Immature natural killer cell (primary cell): ENCODE results near the gene RPL37A. TPM values are rescaled to one million over a fixed set of nuclear protein-coding genes. Genes with fewer than 3 reads are reported as not detected.
"Not testable (repeated sequence)": the region's sequence is repeated elsewhere in the genome, so short reads cannot be mapped to it uniquely, and the experiment has no call there.

Experiments
- DNase-seq, 3 donors: peaks; one replicate each; pipeline ENCODE4 v3.0.0; 2022; ENCODE audit warnings: mixed read lengths in 1 of 3
- H3K27ac Mint-ChIP-seq, 6 donors: one replicate each; pipeline ENCODE4 v1.8.0; 2020; ENCODE audit warnings: mixed read lengths in 6 of 6, mild to moderate bottlenecking in 5 of 6, inconsistent platforms in 4 of 6, moderate library complexity in 3 of 6
- H3K27me3 Mint-ChIP-seq, 3 donors: one replicate each; pipeline ENCODE4 v1.8.0; 2020 to 2021; ENCODE audit warnings: low read depth in 3 of 3, mild to moderate bottlenecking in 3 of 3, mixed read lengths in 3 of 3, moderate library complexity in 3 of 3, inconsistent platforms in 1 of 3
- H3K36me3 Mint-ChIP-seq, 3 donors: one replicate each; pipeline ENCODE4 v1.8.0; 2020; ENCODE audit warnings: mixed read lengths in 3 of 3, inconsistent platforms in 2 of 3, mild to moderate bottlenecking in 2 of 3
- H3K4me1 Mint-ChIP-seq, 2 donors: one replicate each; pipeline ENCODE4 v1.8.0; 2020; ENCODE audit warnings: inconsistent platforms in 2 of 2, mild to moderate bottlenecking in 2 of 2, mixed read lengths in 2 of 2, moderate library complexity in 1 of 2
- H3K4me3 Mint-ChIP-seq, 5 donors: one replicate each; pipeline ENCODE4 v1.8.0; 2020; ENCODE audit warnings: mild to moderate bottlenecking in 5 of 5, mixed read lengths in 5 of 5, inconsistent platforms in 3 of 5, moderate library complexity in 3 of 5
- H3K9me3 Mint-ChIP-seq, 6 donors: one replicate each; pipeline ENCODE4 v1.8.0; 2020; ENCODE audit warnings: mild to moderate bottlenecking in 6 of 6, mixed read lengths in 6 of 6, inconsistent platforms in 4 of 6, moderate library complexity in 3 of 6
- polyA plus RNA-seq, 3 donors: library from polyadenylated mRNA; unstranded; fragments of 300-500 nt; fragmentation: Illumina TruSeq; gene quantifications; one replicate each; pipeline ENCODE4 v1.2.3, GENCODE V29; 2021

RPL37A gene
- polyA plus RNA-seq, 3 donors from 2014 or later: 866 to 2,929 (median 2,010) TPM

DNA sequence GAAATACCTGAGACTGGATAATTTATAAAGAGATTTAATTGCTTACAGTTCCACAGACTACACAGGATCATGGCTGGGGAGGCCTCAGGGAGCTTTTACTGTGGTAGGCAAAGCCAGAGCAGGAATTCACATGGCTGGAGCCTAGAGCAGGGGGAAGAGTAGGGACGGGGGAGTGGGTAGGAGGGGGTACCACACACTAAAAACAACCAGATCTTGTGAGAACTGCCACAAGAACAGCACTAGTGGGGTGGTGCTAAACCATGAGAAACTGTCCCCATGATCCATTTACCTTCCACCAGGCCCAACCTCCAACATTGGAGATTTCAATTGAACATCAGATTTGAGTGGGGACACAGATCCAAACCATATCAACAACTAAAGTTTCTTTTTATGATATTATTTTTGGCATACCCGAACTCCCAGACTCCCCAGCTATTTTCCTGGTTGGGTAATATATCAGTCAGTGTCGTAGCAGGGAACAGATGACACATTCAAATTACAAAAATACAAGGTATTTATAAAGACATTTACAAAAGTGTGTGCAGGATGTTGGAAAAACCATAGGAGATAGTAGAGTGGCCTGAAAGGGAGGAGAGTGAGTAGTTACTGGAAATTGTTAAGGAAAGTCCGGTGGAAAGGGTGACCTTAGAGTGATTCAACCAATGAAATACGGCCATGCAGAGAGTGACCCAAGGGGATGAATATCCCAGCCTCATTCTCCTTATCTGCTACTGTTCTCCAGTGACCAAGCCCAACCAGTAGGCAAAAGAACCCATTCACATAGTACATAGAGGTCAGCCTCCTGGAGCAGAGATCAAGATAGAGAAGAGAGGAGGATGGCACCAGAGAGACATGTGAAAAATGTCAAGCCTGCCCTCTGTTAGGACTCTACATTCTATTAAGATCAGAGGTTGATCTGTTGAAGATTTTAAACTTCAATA, 8.8 kb downstream of the RPL37A start:
- no peak for DNase-seq
- Mint-ChIP-seq H3K36me3 (peaks cover 4 to 24% (median 8%) of the 10 kb centered on the region in 3 donors), H3K27me3 (no peaks in the 10 kb centered on the region)

GRCh38 chr2:216508229-216508628, 9.6 kb downstream of the RPL37A start:
- peaks cover 0 to 18% (median 8%) of the 10 kb centered on the region in 3 donors for H3K36me3 Mint-ChIP-seq
- H3K9me3 Mint-ChIP-seq: no peaks in the 10 kb centered on the region
- DNase-seq: no peak
- peaks cover 7 to 16% of the 10 kb centered on the region in 2 donors for H3K4me1 Mint-ChIP-seq
- no peak overlapping the region for H3K4me3 Mint-ChIP-seq
- peak overlapping the region in 1 of 6 donors; percentile 33 for H3K27ac Mint-ChIP-seq
- H3K27me3 Mint-ChIP-seq: no peaks in the 10 kb centered on the region

More for the DNA sequence above, 8.8 kb downstream of the RPL37A start:
- H3K4me3 Mint-ChIP-seq: no peak overlapping the region
- H3K4me1 Mint-ChIP-seq: peaks cover 10 to 21% of the 10 kb centered on the region in 2 donors
- H3K9me3 Mint-ChIP-seq: no peaks in the 10 kb centered on the region
- H3K27ac Mint-ChIP-seq: no peak overlapping the region

DNA sequence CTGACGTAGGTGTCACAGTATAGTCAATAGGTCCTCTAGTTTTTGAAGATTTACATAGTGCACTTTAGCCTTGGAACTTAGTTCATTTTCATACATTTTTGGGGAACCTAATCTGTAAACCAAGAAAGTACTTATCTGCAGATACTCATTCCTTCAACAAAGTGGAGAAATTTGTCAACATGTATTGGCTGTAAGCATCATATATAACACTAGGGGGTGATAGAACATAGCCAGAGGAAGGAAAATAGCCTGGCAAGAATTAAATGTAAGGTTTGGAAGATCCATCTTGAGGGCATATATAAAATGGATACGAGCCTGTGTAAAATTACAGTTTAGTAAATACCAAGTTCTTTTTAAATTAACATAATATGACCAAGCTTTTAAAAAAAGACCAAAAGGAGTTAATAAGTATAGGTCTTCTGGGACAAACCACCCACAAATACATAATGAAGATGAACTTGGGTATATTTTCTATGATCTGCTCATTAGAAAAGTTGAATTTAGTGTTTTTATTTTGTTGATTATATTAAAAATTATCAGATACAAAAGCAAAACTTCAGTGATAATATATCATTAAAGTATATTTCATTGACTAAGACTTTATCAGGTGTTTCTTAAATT, 18.2 kb downstream of the RPL37A start:
- no peaks in the 10 kb centered on the region for H3K27me3 Mint-ChIP-seq
- peak; percentile 19 to 40 (median 21) for DNase-seq
- H3K27ac Mint-ChIP-seq: no peak overlapping the region
- no peaks in the 10 kb centered on the region for H3K9me3 Mint-ChIP-seq
- H3K36me3 Mint-ChIP-seq: no peaks in the 10 kb centered on the region
- peaks cover 0 to 2% of the 10 kb centered on the region in 2 donors for H3K4me1 Mint-ChIP-seq
- no peak overlapping the region for H3K4me3 Mint-ChIP-seq

DNA sequence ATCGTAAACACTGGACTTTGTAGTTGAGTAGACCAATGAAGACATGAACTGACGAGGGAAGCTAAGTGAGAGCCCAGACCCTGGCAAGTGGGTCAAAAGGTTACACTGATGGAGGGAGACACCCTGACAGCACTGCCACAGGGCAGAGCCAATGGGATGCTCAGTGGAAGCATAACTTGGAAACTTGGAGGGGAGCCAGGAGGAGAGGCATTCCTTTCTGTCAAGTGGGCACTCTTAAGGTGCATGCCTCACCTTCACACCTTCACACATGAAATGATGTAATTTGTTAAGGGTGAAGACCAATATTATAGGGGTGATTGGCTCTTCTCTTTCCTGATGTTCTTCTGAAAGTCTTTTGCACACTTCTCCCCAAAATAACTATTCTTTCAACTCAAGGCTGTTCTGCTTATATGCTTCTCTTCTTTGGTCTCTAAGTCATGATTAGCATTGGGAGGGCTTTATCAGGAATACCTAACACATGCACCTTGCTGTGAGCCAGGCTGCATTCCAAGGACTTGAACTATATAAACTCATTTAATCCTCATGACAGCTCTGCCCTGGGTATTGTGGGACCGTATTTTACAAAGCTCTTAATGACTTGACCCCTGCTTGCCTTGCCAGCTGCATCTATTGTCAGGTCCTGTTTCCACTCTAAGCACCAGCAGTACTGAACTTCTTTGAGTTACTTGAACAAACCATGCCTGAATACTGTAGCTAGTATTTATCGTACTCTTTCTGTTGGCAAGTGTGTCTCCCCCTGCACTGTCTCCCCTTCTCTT, 19.0 kb downstream of the RPL37A start:
- Mint-ChIP-seq H3K27me3 (no peaks in the 10 kb centered on the region), H3K27ac (no peak overlapping the region), H3K4me3 (no peak overlapping the region), H3K36me3 (no peaks in the 10 kb centered on the region), H3K9me3 (no peaks in the 10 kb centered on the region), H3K4me1 (peaks cover 0 to 2% of the 10 kb centered on the region in 2 donors)
- DNase-seq: no peak

DNA sequence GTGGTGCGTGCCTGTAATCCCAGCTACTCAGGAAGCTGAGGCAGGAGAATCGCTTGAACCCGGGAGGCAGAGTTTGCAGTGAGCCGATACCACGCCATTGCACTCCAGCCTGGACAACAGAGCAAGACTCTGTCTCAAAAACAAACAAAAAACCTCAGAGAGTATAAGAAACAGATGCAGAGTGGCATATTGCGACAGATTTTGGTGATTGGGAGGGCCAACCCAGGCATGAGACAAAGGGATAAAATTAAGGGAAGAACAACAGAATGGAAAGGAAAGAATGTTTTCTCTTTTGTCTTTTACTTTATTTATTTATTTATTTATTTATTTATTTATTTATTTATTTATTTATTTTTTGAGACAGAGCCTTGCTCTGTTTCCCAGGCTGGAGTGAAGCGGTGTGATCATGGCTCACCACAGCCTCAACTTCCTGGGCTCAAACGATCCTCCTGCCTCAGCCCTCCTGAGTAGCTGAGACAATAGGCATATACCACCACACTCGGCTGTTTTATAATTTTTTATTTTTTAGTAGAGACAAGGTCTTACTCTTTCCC, 20.0 kb downstream of the RPL37A start:
- not testable (repeated sequence) for H3K4me3 Mint-ChIP-seq, H3K27ac Mint-ChIP-seq, DNase-seq, H3K4me1 Mint-ChIP-seq, H3K9me3 Mint-ChIP-seq, H3K36me3 Mint-ChIP-seq, H3K27me3 Mint-ChIP-seq

GRCh38 chr2:216519154-216519762, 20.6 kb downstream of the RPL37A start:
- H3K9me3 Mint-ChIP-seq: no peaks in the 10 kb centered on the region
- no peaks in the 10 kb centered on the region for H3K27me3 Mint-ChIP-seq
- H3K36me3 Mint-ChIP-seq: no peaks in the 10 kb centered on the region
- H3K4me3 Mint-ChIP-seq: no peak overlapping the region
- peak overlapping the region in 1 of 6 donors; percentile 4 for H3K27ac Mint-ChIP-seq
- H3K4me1 Mint-ChIP-seq: peaks cover 0 to 2% of the 10 kb centered on the region in 2 donors
- DNase-seq: peak; percentile 62 to 71 (median 64)

DNA sequence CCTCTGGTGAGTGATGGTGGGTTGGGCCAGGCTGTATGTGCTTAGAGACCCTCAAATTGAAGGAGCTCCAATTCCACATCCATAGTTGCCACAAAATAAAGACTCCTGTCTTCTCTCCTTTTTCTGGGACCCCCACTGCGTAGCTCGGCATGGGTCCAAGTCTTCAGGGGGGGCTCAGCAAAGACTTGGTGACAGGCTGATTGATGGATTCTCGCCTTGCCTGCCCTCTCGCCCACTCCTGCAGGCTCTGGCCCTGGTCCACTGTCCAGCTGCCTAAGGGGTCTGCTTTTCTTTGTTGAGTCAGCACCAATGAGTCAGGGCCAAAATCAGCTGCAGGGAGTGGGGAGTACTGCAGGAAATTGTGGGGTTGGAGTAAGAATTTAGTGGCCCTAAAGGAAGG, 21.5 kb downstream of the RPL37A start:
- Mint-ChIP-seq H3K27ac (no peak overlapping the region), H3K27me3 (no peaks in the 10 kb centered on the region), H3K4me3 (no peak overlapping the region), H3K9me3 (peaks cover 0 to 4% (median 0%) of the 10 kb centered on the region in 6 donors), H3K36me3 (no peaks in the 10 kb centered on the region), H3K4me1 (peaks cover 0 to 2% of the 10 kb centered on the region in 2 donors)
- no peak for DNase-seq

DNA sequence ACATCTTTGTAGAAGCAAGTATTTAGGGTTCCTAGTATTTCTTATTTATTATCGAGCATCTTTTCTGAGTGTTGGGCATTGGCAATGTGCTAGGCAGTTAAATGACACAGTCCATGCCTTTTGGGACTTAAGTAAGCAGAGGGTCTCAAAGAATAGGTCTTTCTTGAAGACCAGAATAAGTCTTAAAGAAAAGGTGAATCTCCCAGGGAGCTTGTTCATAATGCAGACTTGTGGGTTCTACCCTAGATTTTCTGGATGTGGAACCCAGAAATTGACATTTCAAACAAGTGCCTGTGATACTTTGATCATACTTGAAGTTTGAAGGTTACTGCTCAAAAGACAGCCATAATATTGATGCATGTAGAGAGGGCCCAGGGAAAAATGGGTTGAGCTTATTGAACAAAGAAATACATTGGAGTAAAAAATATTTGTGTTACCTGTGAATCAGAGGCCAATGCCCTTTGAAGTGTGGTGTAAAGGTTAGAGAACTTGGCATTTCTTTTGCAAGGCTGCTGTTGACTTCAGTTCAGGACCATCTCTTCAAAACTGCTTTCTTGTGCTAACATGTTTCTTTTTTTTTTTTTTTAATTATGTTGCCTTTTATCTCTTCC, 24.4 kb downstream of the RPL37A start:
- Mint-ChIP-seq H3K27ac (no peak overlapping the region), H3K27me3 (no peaks in the 10 kb centered on the region), H3K9me3 (peaks cover 0 to 4% (median 0%) of the 10 kb centered on the region in 6 donors), H3K36me3 (no peaks in the 10 kb centered on the region), H3K4me1 (peaks cover 0 to 2% of the 10 kb centered on the region in 2 donors), H3K4me3 (no peak overlapping the region)
- DNase-seq: no peak

DNA sequence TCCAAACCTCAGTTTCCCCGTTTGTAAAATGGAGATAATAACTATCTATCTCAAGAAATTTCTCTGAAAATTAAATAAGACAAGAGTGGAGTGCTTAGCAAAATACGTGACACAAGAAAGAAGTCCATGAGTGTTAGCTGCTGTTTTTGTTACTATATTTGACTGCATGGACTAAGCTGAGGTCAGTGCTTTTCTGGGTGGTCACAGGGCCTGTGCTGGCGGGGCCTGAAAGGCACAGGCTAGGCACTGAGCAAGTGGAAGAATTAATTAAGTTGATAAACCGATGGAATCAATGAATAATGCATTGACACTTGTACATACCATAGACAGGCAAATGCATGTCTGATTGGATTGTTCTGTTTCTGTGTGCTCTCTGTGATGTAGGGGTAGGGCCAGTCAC, 27.3 kb downstream of the RPL37A start:
- Mint-ChIP-seq H3K9me3 (peaks cover 0 to 4% (median 0%) of the 10 kb centered on the region in 6 donors), H3K27me3 (no peaks in the 10 kb centered on the region), H3K36me3 (peaks cover 0 to 4% (median 0%) of the 10 kb centered on the region in 3 donors), H3K4me1 (no peaks in the 10 kb centered on the region), H3K4me3 (no peak overlapping the region), H3K27ac (no peak overlapping the region)
- no peak for DNase-seq

GRCh38 chr2:216526939-216527338, 28.3 kb downstream of the RPL37A start:
- H3K27ac Mint-ChIP-seq: no peak overlapping the region
- H3K27me3 Mint-ChIP-seq: no peaks in the 10 kb centered on the region
- DNase-seq: no peak
- no peak overlapping the region for H3K4me3 Mint-ChIP-seq
- H3K4me1 Mint-ChIP-seq: no peaks in the 10 kb centered on the region
- peaks cover 0 to 4% (median 0%) of the 10 kb centered on the region in 3 donors for H3K36me3 Mint-ChIP-seq
- H3K9me3 Mint-ChIP-seq: peaks cover 0 to 4% (median 0%) of the 10 kb centered on the region in 6 donors

DNA sequence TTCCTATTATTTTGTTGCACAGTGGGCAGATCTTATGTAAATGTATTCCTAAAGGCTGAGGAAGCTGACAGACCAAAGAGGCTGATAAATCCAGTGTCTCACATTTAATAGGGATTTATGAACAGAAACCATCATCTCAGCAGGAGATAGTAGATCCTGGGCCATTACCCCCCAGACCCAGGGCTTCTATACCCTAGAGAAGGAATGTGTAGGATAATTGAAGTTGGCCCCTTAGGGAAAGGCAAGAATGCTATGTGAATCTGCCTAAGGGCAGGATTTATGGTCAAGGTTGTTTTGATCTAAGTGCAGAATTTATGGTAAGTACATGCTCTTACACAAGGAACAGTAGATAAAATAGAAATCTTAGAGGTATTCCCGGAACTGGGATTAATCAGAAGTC, 29.0 kb downstream of the RPL37A start:
- DNase-seq: no peak
- H3K4me1 Mint-ChIP-seq: no peaks in the 10 kb centered on the region
- no peak overlapping the region for H3K4me3 Mint-ChIP-seq
- H3K36me3 Mint-ChIP-seq: peaks cover 0 to 4% (median 0%) of the 10 kb centered on the region in 3 donors
- H3K27ac Mint-ChIP-seq: no peak overlapping the region
- peaks cover 0 to 4% (median 0%) of the 10 kb centered on the region in 6 donors for H3K9me3 Mint-ChIP-seq
- no peaks in the 10 kb centered on the region for H3K27me3 Mint-ChIP-seq

DNA sequence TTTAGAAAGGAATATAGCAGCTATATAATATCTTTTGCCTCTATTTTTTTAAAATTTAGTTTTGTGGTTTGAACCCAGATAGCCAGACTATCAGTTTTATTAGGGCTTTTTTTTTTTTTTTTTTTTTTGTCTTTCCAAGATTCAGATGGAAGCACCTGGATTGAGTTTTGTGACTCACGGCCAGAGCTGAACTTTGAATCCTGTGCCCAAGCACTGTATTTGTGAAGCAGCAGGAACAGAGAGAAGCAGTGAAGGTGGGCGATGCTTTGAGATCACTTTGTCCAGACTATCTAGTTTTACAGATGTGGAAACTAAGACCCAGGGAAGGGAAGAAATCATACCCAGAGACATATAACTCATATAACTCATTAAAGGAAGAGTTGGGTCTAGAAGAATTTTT, 33.9 kb downstream of the RPL37A start:
- H3K4me3 Mint-ChIP-seq: no peak overlapping the region

DNA sequence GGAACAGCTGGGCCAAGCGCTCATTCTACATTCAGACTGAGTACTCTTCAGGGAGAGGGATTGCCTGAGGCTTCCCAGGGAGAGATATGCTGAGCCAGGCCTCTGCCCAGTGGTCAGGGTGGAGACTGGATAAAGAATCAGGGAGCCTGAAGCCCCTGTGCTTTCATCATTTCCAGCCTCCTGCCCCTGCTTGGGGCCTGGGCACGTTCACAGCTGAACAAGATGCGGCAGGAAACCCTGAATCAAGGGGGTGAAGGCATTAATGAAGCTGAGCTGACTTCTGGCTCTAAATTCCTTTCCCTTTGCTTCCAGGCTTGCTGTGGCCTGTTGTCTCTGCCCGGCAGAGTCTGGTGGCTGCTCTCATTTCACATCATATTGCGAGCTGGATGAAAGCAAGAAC, 35.0 kb downstream of the RPL37A start:
- H3K27ac Mint-ChIP-seq: no peak overlapping the region
- peaks cover 0 to 3% (median 2%) of the 10 kb centered on the region in 3 donors for H3K27me3 Mint-ChIP-seq
- H3K36me3 Mint-ChIP-seq: peaks cover 0 to 9% (median 0%) of the 10 kb centered on the region in 3 donors
- H3K4me1 Mint-ChIP-seq: peaks cover 6 to 17% of the 10 kb centered on the region in 2 donors
- DNase-seq: no peak
- no peak overlapping the region for H3K4me3 Mint-ChIP-seq
- H3K9me3 Mint-ChIP-seq: no peaks in the 10 kb centered on the region

More for the DNA sequence above, 33.9 kb downstream of the RPL37A start:
- peaks cover 0 to 3% (median 2%) of the 10 kb centered on the region in 3 donors for H3K27me3 Mint-ChIP-seq
- peaks cover 0 to 8% (median 0%) of the 10 kb centered on the region in 3 donors for H3K36me3 Mint-ChIP-seq
- peaks cover 6 to 17% of the 10 kb centered on the region in 2 donors for H3K4me1 Mint-ChIP-seq
- no peaks in the 10 kb centered on the region for H3K9me3 Mint-ChIP-seq
- H3K27ac Mint-ChIP-seq: no peak overlapping the region
- DNase-seq: no peak
